Right kidney (tissue), 9 donors: ENCODE measurements around the gene BTK.
A peak's percentile ranks its signal among the peaks of the same experiment; 100 is the strongest.

Experiments
- DNase-seq: peaks from one replicate; pipeline ENCODE4 v3.0.0-alpha.2; 2016
- long read RNA-seq, 8 donors: transcript quantifications; one replicate each; lab custom pipeline, GENCODE V29; 2026

Gene BTK
- long read RNA-seq, donor 1 = 0 reads
- long read RNA-seq, donor 2 = 0 reads
- long read RNA-seq, donor 3 = 0 reads
- long read RNA-seq, donor 4 = 0 reads
- long read RNA-seq, donor 5, partial matches to known transcripts = 43 of 127 reads
- long read RNA-seq, donor 5, other reads (novel, unspliced or antisense) = 83 of 127 reads
- long read RNA-seq, donor 6 = 0 reads
- long read RNA-seq, donor 7 = 0 reads
- long read RNA-seq, donor 8, partial matches to known transcripts = 36 of 92 reads
- long read RNA-seq, donor 8, other reads (novel, unspliced or antisense) = 56 of 92 reads

- DNase-seq = no peak
These were observed at the start of gene BTK for GRCh38 chrX:101385795-101386541. Gene BTK, minus strand, starts transcription at chrX:101386191. Its CDS starts 10,907 bp downstream, at chrX:101375284.

- no peak for DNase-seq
These were observed 44.6 kb upstream of the BTK start for GRCh38 chrX:101430457-101431078.

- DNase-seq = no peak
These were observed 43.9 kb upstream of the BTK start for GRCh38 chrX:101429934-101430333.

- no peak for DNase-seq
These were observed 42.0 kb upstream of the BTK start for GRCh38 chrX:101427954-101428353.

- no peak for DNase-seq
These were observed 33.5 kb upstream of the BTK start for GRCh38 chrX:101419489-101419888.

- DNase-seq = peak; percentile 87
These were observed 32.2 kb upstream of the BTK start for GRCh38 chrX:101417981-101418841.

GRCh38 chrX:101417190-101417589 lies 31.2 kb upstream of the BTK start:
- DNase-seq = no peak

- no peak for DNase-seq
These were observed 30.7 kb upstream of the BTK start for GRCh38 chrX:101416691-101417090.

GRCh38 chrX:101415180-101416145 lies 29.5 kb upstream of the BTK start:
- no peak for DNase-seq

GRCh38 chrX:101411984-101412383 lies 26.0 kb upstream of the BTK start:
- no peak for DNase-seq

- no peak for DNase-seq
These were observed 24.5 kb upstream of the BTK start for GRCh38 chrX:101410461-101410860.

- no peak for DNase-seq
These were observed 23.1 kb upstream of the BTK start for GRCh38 chrX:101409043-101409442.

GRCh38 chrX:101408532-101408841 lies 22.5 kb upstream of the BTK start:
- DNase-seq = no peak

GRCh38 chrX:101407748-101408531 lies 21.9 kb upstream of the BTK start, which contains the start of the genes GLA and HNRNPH2:
Gene GLA, minus strand, starts transcription at chrX:101407925. Its CDS starts 22 bp downstream, at chrX:101407903.
Gene HNRNPH2, plus strand, starts transcription at chrX:101408222. Its CDS starts 3,767 bp downstream, at chrX:101411989.
- peak; percentile 80 for DNase-seq

GRCh38 chrX:101407167-101407747 lies 21.3 kb upstream of the BTK start:
- DNase-seq = no peak

- DNase-seq = no peak
These were observed 13.8 kb upstream of the BTK start for GRCh38 chrX:101399825-101400224.

GRCh38 chrX:101398694-101399093 lies 12.7 kb upstream of the BTK start:
- no peak for DNase-seq

- no peak for DNase-seq
These were observed 11.8 kb upstream of the BTK start for GRCh38 chrX:101397779-101398178.

GRCh38 chrX:101395789-101396188 lies 9.8 kb upstream of the BTK start:
- no peak for DNase-seq

- no peak for DNase-seq
These were observed 8.4 kb upstream of the BTK start for GRCh38 chrX:101394372-101394771.
